Glutamatergic neuron (in vitro differentiated cells): ENCODE data around the gene DPEP2NB. TPM values are rescaled to one million over a fixed set of nuclear protein-coding genes. Genes with fewer than 3 reads are reported as not detected.

Source experiments
- DNase-seq: peaks from one replicate; pipeline ENCODE4 v3.0.0; 2022
- H3K27ac Mint-ChIP-seq: one replicate; pipeline ENCODE4 v1.8.0; 2020; ENCODE audit warnings: mild to moderate bottlenecking, mixed read lengths, inconsistent platforms; ENCODE audit not compliant: unreplicated experiment
- H3K27me3 Mint-ChIP-seq: one replicate; pipeline ENCODE4 v1.8.0; 2020; ENCODE audit warnings: mild to moderate bottlenecking, moderate library complexity, mixed read lengths, inconsistent platforms; ENCODE audit not compliant: unreplicated experiment
- H3K36me3 Mint-ChIP-seq: one replicate; pipeline ENCODE4 v1.8.0; 2020; ENCODE audit warnings: mild to moderate bottlenecking, mixed read lengths, inconsistent platforms; ENCODE audit not compliant: unreplicated experiment
- H3K4me1 Mint-ChIP-seq: one replicate; pipeline ENCODE4 v1.8.0; 2020; ENCODE audit warnings: mild to moderate bottlenecking, low read depth, mixed read lengths, inconsistent platforms; ENCODE audit not compliant: unreplicated experiment
- H3K4me3 Mint-ChIP-seq: one replicate; pipeline ENCODE4 v1.8.0; 2020; ENCODE audit warnings: mild to moderate bottlenecking, mixed read lengths, inconsistent platforms; ENCODE audit not compliant: unreplicated experiment
- H3K9me3 Mint-ChIP-seq: one replicate; pipeline ENCODE4 v1.8.0; 2020; ENCODE audit warnings: mild to moderate bottlenecking, moderate library complexity, mixed read lengths, inconsistent platforms; ENCODE audit not compliant: unreplicated experiment
- total RNA-seq: library from RNA; stranded (reverse); fragmentation: NEBNext Ultra II Directional; extraction: Animal tissue kit (Norgen Biotek cat#: 25700); gene quantifications from one replicate; pipeline ENCODE4 v1.2.1, GENCODE V29; 2021; ENCODE audit not compliant: unreplicated experiment
- TF ChIP-seq, protein P1 (sequence below): fragments of 200-600 bp; sonication (generic); IDR thresholded peaks from one replicate; pipeline ENCODE4 v1.5.0; 2021; ENCODE audit not compliant: partially characterized antibody, unreplicated experiment

Gene DPEP2NB
- total RNA-seq, 1 donor from 2014 or later: not detected

DNA sequence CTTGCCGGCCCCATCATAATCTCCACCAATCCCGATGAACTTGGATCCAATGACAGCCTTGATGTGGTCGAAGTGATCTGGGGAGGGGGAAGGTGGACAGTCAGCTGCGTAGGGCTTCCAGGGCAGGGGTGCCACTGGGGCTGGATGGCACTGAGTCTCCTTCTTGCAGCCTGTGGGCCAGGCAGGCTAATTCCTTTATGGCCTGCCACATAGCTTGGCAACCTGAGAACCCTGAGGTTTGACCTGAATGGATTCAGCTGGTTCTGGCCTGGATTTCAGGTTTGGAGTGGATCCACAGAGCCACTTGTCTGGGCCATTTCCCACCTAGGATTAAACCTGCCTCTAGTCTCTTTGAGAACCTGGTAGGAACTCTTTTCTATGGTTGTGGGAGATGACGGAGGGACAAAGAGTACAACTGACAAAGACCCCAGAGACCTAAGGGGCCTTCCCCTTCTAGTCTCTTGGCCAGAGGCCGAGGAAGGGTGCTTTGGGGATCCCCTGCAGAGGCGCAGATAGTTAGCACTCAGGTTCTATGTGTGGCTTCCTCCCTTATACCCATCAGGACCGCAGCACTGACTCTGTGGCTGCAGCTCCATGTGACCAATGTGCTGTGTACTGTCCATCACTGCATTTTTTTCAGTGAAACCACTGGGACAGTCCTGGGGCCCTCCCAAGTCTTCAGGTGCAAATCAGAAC is 26.2 kb downstream of the DPEP2NB start:
- H3K9me3 Mint-ChIP-seq: peaks cover 7% of the 10 kb centered on the region
- no peak overlapping the region for H3K27ac Mint-ChIP-seq
- H3K4me3 Mint-ChIP-seq: no peak overlapping the region
- peaks cover 2% of the 10 kb centered on the region for H3K4me1 Mint-ChIP-seq
- TF ChIP-seq, protein P1, sequence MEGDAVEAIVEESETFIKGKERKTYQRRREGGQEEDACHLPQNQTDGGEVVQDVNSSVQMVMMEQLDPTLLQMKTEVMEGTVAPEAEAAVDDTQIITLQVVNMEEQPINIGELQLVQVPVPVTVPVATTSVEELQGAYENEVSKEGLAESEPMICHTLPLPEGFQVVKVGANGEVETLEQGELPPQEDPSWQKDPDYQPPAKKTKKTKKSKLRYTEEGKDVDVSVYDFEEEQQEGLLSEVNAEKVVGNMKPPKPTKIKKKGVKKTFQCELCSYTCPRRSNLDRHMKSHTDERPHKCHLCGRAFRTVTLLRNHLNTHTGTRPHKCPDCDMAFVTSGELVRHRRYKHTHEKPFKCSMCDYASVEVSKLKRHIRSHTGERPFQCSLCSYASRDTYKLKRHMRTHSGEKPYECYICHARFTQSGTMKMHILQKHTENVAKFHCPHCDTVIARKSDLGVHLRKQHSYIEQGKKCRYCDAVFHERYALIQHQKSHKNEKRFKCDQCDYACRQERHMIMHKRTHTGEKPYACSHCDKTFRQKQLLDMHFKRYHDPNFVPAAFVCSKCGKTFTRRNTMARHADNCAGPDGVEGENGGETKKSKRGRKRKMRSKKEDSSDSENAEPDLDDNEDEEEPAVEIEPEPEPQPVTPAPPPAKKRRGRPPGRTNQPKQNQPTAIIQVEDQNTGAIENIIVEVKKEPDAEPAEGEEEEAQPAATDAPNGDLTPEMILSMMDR: no peak
- no peaks in the 10 kb centered on the region for H3K36me3 Mint-ChIP-seq
- peaks cover 6% of the 10 kb centered on the region for H3K27me3 Mint-ChIP-seq
- no peak for DNase-seq

DNA sequence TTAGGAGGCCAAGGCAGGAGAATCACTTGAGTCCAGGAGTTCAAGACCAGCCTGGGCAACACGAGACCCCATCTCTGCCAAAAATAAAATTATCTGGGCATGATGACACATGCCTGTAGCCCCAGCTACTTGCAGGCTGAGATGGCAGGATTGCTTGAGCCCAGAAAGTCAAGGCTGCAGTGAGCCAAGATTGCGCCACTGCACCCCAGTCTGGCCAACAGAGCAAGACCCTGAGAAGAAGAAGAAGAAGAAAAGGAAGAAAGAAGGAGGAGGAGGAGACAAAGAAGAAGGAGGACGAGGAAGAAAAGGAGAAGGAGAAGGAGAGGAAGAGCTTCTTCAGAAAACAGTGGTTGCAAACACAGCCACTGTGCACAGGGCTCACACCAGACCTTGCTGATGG is 27.0 kb downstream of the DPEP2NB start:
- no peak overlapping the region for H3K27ac Mint-ChIP-seq
- TF ChIP-seq, protein P1: no peak
- H3K4me3 Mint-ChIP-seq: no peak overlapping the region
- H3K36me3 Mint-ChIP-seq: no peaks in the 10 kb centered on the region
- peaks cover 2% of the 10 kb centered on the region for H3K4me1 Mint-ChIP-seq
- DNase-seq: no peak
- peaks cover 7% of the 10 kb centered on the region for H3K9me3 Mint-ChIP-seq
- H3K27me3 Mint-ChIP-seq: peaks cover 6% of the 10 kb centered on the region

DNA sequence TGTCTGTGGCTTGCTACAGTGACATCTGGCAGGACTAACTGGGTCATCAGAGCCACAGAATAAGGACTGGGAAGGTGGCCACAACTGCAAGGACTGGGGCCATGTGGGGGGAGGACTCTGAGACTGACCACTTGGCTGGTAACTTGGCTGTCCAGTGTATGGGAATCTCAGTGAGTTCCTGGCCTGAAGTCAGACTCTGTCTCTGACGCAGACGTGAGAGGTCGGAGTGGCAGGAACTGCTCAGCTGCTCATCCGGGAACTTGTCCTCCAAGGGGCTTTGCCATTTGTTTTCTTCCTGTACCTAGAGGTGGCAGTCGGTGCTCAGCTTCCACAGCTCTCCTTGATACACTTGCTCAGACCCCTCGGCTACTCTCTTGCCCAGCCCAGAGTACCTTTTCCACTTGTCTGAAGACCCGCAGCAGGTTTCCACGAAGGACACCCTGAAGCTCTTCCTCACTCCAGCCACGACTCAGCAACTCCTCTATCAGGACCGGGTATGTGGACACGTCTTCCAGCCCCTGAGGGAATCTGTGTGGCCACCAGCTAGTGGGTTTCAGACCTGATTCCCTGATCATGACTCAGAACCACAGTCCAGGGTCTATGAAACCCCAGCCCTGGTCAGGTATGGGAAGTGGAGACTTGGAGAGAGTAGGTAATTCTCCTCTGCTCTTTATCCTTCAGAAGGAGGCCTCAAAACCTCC is 28.1 kb downstream of the DPEP2NB start:
- H3K4me1 Mint-ChIP-seq: peaks cover 2% of the 10 kb centered on the region
- peaks cover 6% of the 10 kb centered on the region for H3K27me3 Mint-ChIP-seq
- TF ChIP-seq, protein P1: no peak
- H3K36me3 Mint-ChIP-seq: peaks cover 5% of the 10 kb centered on the region
- H3K4me3 Mint-ChIP-seq: no peak overlapping the region
- H3K9me3 Mint-ChIP-seq: peaks cover 11% of the 10 kb centered on the region
- H3K27ac Mint-ChIP-seq: no peak overlapping the region
- DNase-seq: no peak

DNA sequence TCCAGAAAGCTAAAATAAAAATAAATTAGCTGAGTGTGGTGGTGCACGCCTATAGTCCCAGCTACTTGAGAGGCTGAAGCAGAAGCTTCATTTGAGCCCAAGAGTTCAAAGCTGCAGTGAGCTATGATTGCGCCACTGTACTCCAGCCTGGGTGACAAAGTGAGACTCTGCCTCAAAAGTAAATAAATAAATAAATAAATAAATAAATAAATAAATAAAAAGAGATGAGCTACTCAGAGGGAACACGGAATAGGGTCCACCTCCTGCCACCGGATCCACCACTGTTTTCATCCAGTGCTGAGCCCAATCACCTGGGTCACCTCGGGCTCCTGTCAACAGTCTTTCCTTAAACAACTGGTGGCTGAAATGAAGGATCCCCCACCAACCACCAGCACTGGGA is 28.8 kb downstream of the DPEP2NB start:
- TF ChIP-seq, protein P1: no peak
- H3K4me3 Mint-ChIP-seq: no peak overlapping the region
- H3K9me3 Mint-ChIP-seq: peaks cover 11% of the 10 kb centered on the region
- H3K36me3 Mint-ChIP-seq: peaks cover 5% of the 10 kb centered on the region
- H3K4me1 Mint-ChIP-seq: peaks cover 2% of the 10 kb centered on the region
- no peak for DNase-seq
- no peak overlapping the region for H3K27ac Mint-ChIP-seq
- peaks cover 6% of the 10 kb centered on the region for H3K27me3 Mint-ChIP-seq
